CD4-positive, alpha-beta T cell (primary cell): ENCODE measurements around the gene TMOD1. TPM values are rescaled to one million over a fixed set of nuclear protein-coding genes. Genes with fewer than 3 reads are reported as not detected.

Experiments used
- ATAC-seq: fragments of 200-7000 bp; cut with Tn5 transposase; one replicate; pipeline ENCODE4 v1.10.0; 2022; ENCODE audit warnings: mild to moderate bottlenecking; ENCODE audit not compliant: poor library complexity
- CTCF ChIA-PET: fragments of 350-600 bp; sonication (Branson Sonifier 250); formaldehyde crosslinking; loops from one replicate; lab custom pipeline; 2021; ENCODE audit warnings: antibody characterized with exemption, inconsistent platforms; lab: Charles Lee
- POLR2A ChIA-PET: fragments of 350-600 bp; sonication (Branson Sonifier 250); formaldehyde crosslinking; loops from one replicate; lab custom pipeline; 2021; ENCODE audit warnings: antibody characterized with exemption, inconsistent platforms; lab: Charles Lee
- DNase-seq, 14 experiments: peaks; one replicate each; pipeline ENCODE4 v3.0.0-alpha.2; 2013 to 2020; ENCODE audit warnings: mixed read lengths in 2 of 14
- H3K27ac ChIP-seq, 2 donors: one replicate each; pipeline versions ENCODE4 v1.5.1 to v1.7.0; 2013; ENCODE audit warnings: low read length in 2 of 2, low read depth in 1 of 2, mild to moderate bottlenecking in 1 of 2
- H3K27me3 ChIP-seq, 2 experiments: 1 replicate in 1 of 2; 2 replicates in 1 of 2; pipeline versions ENCODE4 v1.6.1 to v1.7.0; 2013; ENCODE audit warnings: low read length in 2 of 2, control low read depth in 1 of 2, mild to moderate bottlenecking in 1 of 2, moderate library complexity in 1 of 2; ENCODE audit not compliant: insufficient read depth in 2 of 2, control insufficient read depth in 1 of 2
- H3K36me3 ChIP-seq: one replicate; pipeline ENCODE4 v1.6.1; 2013; ENCODE audit warnings: low read length, control low read depth; ENCODE audit not compliant: insufficient read depth
- H3K4me1 ChIP-seq: one replicate; pipeline ENCODE4 v1.6.1; 2013; ENCODE audit warnings: low read length, control low read depth; ENCODE audit not compliant: insufficient read depth
- H3K4me3 ChIP-seq: one replicate; pipeline ENCODE4 v1.5.1; 2013; ENCODE audit warnings: mild to moderate bottlenecking, low read length, moderate library complexity
- H3K9me3 ChIP-seq, 2 experiments: 1 replicate in 1 of 2; 2 replicates in 1 of 2; pipeline versions ENCODE4 v1.6.1 to v1.7.0; 2013; ENCODE audit warnings: low read length in 2 of 2, mild to moderate bottlenecking in 2 of 2, control low read depth in 1 of 2, moderate library complexity in 1 of 2; ENCODE audit not compliant: control insufficient read depth in 1 of 2, insufficient read depth in 1 of 2
- H3K27ac Mint-ChIP-seq: one replicate; pipeline ENCODE4 v1.8.0; 2020; ENCODE audit warnings: mixed read lengths
- H3K27me3 Mint-ChIP-seq: one replicate; pipeline ENCODE4 v1.8.0; 2021; ENCODE audit warnings: mixed read lengths
- H3K36me3 Mint-ChIP-seq: one replicate; pipeline ENCODE4 v1.8.0; 2021; ENCODE audit warnings: low read depth, mixed read lengths
- H3K4me1 Mint-ChIP-seq: one replicate; pipeline ENCODE4 v1.8.0; 2021; ENCODE audit warnings: low read depth, mixed read lengths
- H3K4me3 Mint-ChIP-seq: one replicate; pipeline ENCODE4 v1.8.0; 2020; ENCODE audit warnings: mild to moderate bottlenecking, mixed read lengths
- H3K9me3 Mint-ChIP-seq: one replicate; pipeline ENCODE4 v1.8.0; 2020; ENCODE audit warnings: mixed read lengths
- CTCF ChIP-seq: fragments of 200-600 bp; IDR thresholded peaks from one replicate; pipeline ENCODE4 v1.8.0; 2022; ENCODE audit warnings: antibody characterized with exemption, mild to moderate bottlenecking
- intact Hi-C, 2 experiments: fragments of 100-400 bp; cut with DNase I in 1 of 2; cut with micrococcal nuclease in 1 of 2; formaldehyde crosslinking; loops; one replicate each; pipeline versions ENCODE4 v1.15.1 to v1.9.0; 2023 to 2025; cut with DNase I, micrococcal nuclease
- total RNA-seq, 174 experiments: library from RNA in 2 of 174; stranded (reverse) in 2 of 174; gene quantifications; one replicate each; pipeline ENCODE4 v1.2.3 and lab custom pipeline; 2021 to 2026

Gene TMOD1
- total RNA-seq, 2 experiments from 2014 or later, result 0.20 to 0.47 TPM

GRCh38 chr9:97517331-97518089 lies 16.0 kb downstream of the TMOD1 start:
- no peaks in the 10 kb centered on the region for H3K36me3 Mint-ChIP-seq

GRCh38 chr9:97518166-97518908 lies 16.9 kb downstream of the TMOD1 start:
- POLR2A ChIA-PET, result no interaction called here
- Histone ChIP-seq H3K27me3 (peaks cover 3 to 11% of the 10 kb centered on the region in 2 experiments), H3K27ac (no peak overlapping the region), H3K4me3 (no peak overlapping the region), H3K9me3 (no peaks in the 10 kb centered on the region), H3K36me3 (no peaks in the 10 kb centered on the region), H3K4me1 (no peaks in the 10 kb centered on the region)
- H3K4me3 Mint-ChIP-seq, result no peak overlapping the region
- H3K4me1 Mint-ChIP-seq, result no peaks in the 10 kb centered on the region
- intact Hi-C loops, result no loop called here
- peaks cover 54% of the 10 kb centered on the region for H3K27me3 Mint-ChIP-seq
- H3K27ac Mint-ChIP-seq, result no peak overlapping the region
- no peaks in the 10 kb centered on the region for H3K9me3 Mint-ChIP-seq
- no peak for TF ChIP-seq CTCF
- H3K36me3 Mint-ChIP-seq, result no peaks in the 10 kb centered on the region
- CTCF ChIA-PET, result no interaction called here
- DNase-seq (no peak), ATAC-seq (no peak)

More at GRCh38 chr9:97517331-97518089, 16.0 kb downstream of the TMOD1 start:
- no peak for ATAC-seq
- DNase-seq, result no peak
- no peaks in the 10 kb centered on the region for H3K36me3 ChIP-seq
- Mint-ChIP-seq H3K4me3 (no peak overlapping the region), H3K9me3 (no peaks in the 10 kb centered on the region), H3K27ac (no peak overlapping the region), H3K4me1 (no peaks in the 10 kb centered on the region), H3K27me3 (peaks cover 55% of the 10 kb centered on the region)
- H3K27ac ChIP-seq, result no peak overlapping the region
- no peaks in the 10 kb centered on the region for H3K9me3 ChIP-seq
- intact Hi-C loops, result no loop called here
- TF ChIP-seq CTCF, result no peak
- peaks cover 3 to 11% of the 10 kb centered on the region in 2 experiments for H3K27me3 ChIP-seq
- no peaks in the 10 kb centered on the region for H3K4me1 ChIP-seq
- ChIA-PET CTCF (no interaction called here), POLR2A (no interaction called here)
- no peak overlapping the region for H3K4me3 ChIP-seq

DNA sequence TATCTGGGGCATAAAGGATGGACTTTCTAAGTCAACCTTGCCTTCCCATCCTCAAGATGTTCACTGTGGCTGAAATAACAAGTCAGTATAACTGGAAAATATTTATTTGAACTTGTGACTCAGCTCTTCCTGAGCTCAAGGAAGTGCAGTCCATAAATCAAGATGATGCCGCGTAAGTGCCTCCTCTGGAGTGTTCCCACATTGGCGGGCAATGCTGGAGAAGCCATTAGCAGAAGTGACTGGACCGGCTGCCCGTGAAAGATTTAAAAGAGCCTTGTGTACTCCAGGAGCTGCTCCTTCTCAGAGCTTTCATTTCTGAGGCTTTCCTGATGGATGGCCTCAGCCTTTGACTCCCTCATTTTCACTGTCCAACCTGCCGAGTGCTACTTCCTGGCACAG lies 17.4 kb downstream of the TMOD1 start:
- no peak for DNase-seq
- ChIA-PET CTCF (no interaction called here), POLR2A (no interaction called here)
- H3K36me3 ChIP-seq, result no peaks in the 10 kb centered on the region
- intact Hi-C loops, result no loop called here
- peaks cover 3 to 11% of the 10 kb centered on the region in 2 experiments for H3K27me3 ChIP-seq
- H3K4me3 ChIP-seq, result no peak overlapping the region
- Mint-ChIP-seq H3K36me3 (no peaks in the 10 kb centered on the region), H3K4me3 (no peak overlapping the region), H3K27ac (no peak overlapping the region), H3K4me1 (no peaks in the 10 kb centered on the region), H3K27me3 (peaks cover 50% of the 10 kb centered on the region), H3K9me3 (no peaks in the 10 kb centered on the region)
- ATAC-seq, result no peak
- TF ChIP-seq CTCF, result no peak
- H3K27ac ChIP-seq, result no peak overlapping the region
- H3K9me3 ChIP-seq, result no peaks in the 10 kb centered on the region
- H3K4me1 ChIP-seq, result no peaks in the 10 kb centered on the region
